ENCODE results near the gene ARHGAP12.

- no peak for TF ChIP-seq EZH2 (IDR thresholded peaks at IDR 0.05; ENCODE audit: borderline replicate concordance, low read length)
- TF ChIP-seq, protein P1, sequence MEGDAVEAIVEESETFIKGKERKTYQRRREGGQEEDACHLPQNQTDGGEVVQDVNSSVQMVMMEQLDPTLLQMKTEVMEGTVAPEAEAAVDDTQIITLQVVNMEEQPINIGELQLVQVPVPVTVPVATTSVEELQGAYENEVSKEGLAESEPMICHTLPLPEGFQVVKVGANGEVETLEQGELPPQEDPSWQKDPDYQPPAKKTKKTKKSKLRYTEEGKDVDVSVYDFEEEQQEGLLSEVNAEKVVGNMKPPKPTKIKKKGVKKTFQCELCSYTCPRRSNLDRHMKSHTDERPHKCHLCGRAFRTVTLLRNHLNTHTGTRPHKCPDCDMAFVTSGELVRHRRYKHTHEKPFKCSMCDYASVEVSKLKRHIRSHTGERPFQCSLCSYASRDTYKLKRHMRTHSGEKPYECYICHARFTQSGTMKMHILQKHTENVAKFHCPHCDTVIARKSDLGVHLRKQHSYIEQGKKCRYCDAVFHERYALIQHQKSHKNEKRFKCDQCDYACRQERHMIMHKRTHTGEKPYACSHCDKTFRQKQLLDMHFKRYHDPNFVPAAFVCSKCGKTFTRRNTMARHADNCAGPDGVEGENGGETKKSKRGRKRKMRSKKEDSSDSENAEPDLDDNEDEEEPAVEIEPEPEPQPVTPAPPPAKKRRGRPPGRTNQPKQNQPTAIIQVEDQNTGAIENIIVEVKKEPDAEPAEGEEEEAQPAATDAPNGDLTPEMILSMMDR (IDR thresholded peaks at IDR 0.05; ENCODE audit: low read length), result no peak
These were observed 166.3 kb downstream of the ARHGAP12 start for GRCh38 chr10:31762316-31762715.
